Measurements from ENCODE around the gene PHF11. TPM values are rescaled to one million over a fixed set of nuclear protein-coding genes. Genes with fewer than 3 reads are reported as not detected.

PHF11 gene
- total and polyA plus RNA-seq, 12 donors = 16.6 to 61.2 (median 21.2) TPM

- 37 to 47% methylated on average over 4 of the region's 4 CpGs for whole genome bisulfite sequencing, 2 donors
Observed at GRCh38 chr13:49521224-49521623, 25.5 kb downstream of the PHF11 start.

GRCh38 chr13:49524740-49525501 lies 29.2 kb downstream of the PHF11 start:
- no peak for ATAC-seq
- peaks cover 0 to 98% (median 13%) of the 10 kb centered on the region in 9 donors for H3K36me3 ChIP-seq
- H3K27me3 ChIP-seq = no peaks in the 10 kb centered on the region
- H3K4me3 ChIP-seq = no peak overlapping the region
- TF ChIP-seq CTCF (IDR thresholded peaks at IDR 0.05) = no peak
- WGBS, 2 donors = 88 to 94% methylated on average over 5 of the region's 5 CpGs
- H3K27ac ChIP-seq = no peak overlapping the region
- intact Hi-C loops (cut with DNase I) = no loop called here
- peaks cover 0 to 14% (median 6%) of the 10 kb centered on the region in 9 donors for H3K4me1 ChIP-seq
- no peaks in the 10 kb centered on the region for H3K9me3 ChIP-seq
- DNase-seq = no peak

More at GRCh38 chr13:49521224-49521623, 25.5 kb downstream of the PHF11 start:
- DNase-seq (no peak), ATAC-seq (peak in 5 of 8 donors; percentile 62 to 82 (median 73))
- TF ChIP-seq CTCF (IDR thresholded peaks at IDR 0.05) = no peak
- H3K4me3 ChIP-seq = no peak overlapping the region
- peaks cover 0 to 14% (median 9%) of the 10 kb centered on the region in 9 donors for H3K4me1 ChIP-seq
- H3K9me3 ChIP-seq = no peaks in the 10 kb centered on the region
- intact Hi-C loops (cut with DNase I) = no loop called here
- peaks cover 0 to 98% (median 16%) of the 10 kb centered on the region in 9 donors for H3K36me3 ChIP-seq
- H3K27me3 ChIP-seq = no peaks in the 10 kb centered on the region
- H3K27ac ChIP-seq = peak overlapping the region in 1 of 10 donors; percentile 12

- intact Hi-C loops (cut with DNase I) = no loop called here
- Histone ChIP-seq H3K27ac (no peak overlapping the region), H3K9me3 (no peaks in the 10 kb centered on the region), H3K27me3 (no peaks in the 10 kb centered on the region), H3K4me3 (no peak overlapping the region), H3K36me3 (peaks cover 0 to 85% (median 10%) of the 10 kb centered on the region in 9 donors), H3K4me1 (peaks cover 0 to 10% (median under 1%) of the 10 kb centered on the region in 9 donors)
- 43 to 59% methylated on average over 2 of the region's 2 CpGs for WGBS, 2 donors
- DNase-seq = peak in 1 of 2 donors; percentile 31
- ATAC-seq = peak in 5 of 8 donors; percentile 49 to 74 (median 58)
- TF ChIP-seq CTCF (IDR thresholded peaks at IDR 0.05) = no peak
Observed at GRCh38 chr13:49527123-49527522, 31.4 kb downstream of the PHF11 start.

GRCh38 chr13:49528161-49528560 lies 32.4 kb downstream of the PHF11 start:
- DNase-seq (no peak), ATAC-seq (no peak)
- H3K27me3 ChIP-seq = no peaks in the 10 kb centered on the region
- peaks cover 0 to 83% (median 7%) of the 10 kb centered on the region in 9 donors for H3K36me3 ChIP-seq
- 80 to 91% methylated on average over 1 of the region's 1 CpG for WGBS, 2 donors
- H3K27ac ChIP-seq = peak overlapping the region in 1 of 10 donors; percentile 48
- H3K9me3 ChIP-seq = no peaks in the 10 kb centered on the region
- H3K4me3 ChIP-seq = no peak overlapping the region
- peaks cover 0 to 13% (median 6%) of the 10 kb centered on the region in 9 donors for H3K4me1 ChIP-seq
- no peak for TF ChIP-seq CTCF (IDR thresholded peaks at IDR 0.05)
- intact Hi-C loops (cut with DNase I) = no loop called here

Measured in heart right ventricle (tissue), 16 donors.